ENCODE data around the gene MUS81.
"Not testable (repeated sequence)": the region's sequence is repeated elsewhere in the genome, so short reads cannot be mapped to it uniquely, and the experiment has no call there.

Gene MUS81

GRCh38 chr11:65860278-65861164 is at the start of gene MUS81:
MUS81 (plus strand) TSS chr11:65860433; CDS start chr11:65860754, 321 bp downstream.
- peak; percentile 97 to 98 for DNase-seq

- DNase-seq = no peak
Measured at GRCh38 chr11:65811764-65812475, 48.3 kb upstream of the MUS81 start.

- DNase-seq = no peak
Measured at GRCh38 chr11:65814131-65814985, 45.9 kb upstream of the MUS81 start.

- no peak for DNase-seq
Measured at GRCh38 chr11:65814986-65815565, 45.2 kb upstream of the MUS81 start.

- DNase-seq = no peak
Measured at GRCh38 chr11:65816696-65817095, 43.5 kb upstream of the MUS81 start.

- DNase-seq = no peak
Measured at GRCh38 chr11:65817312-65817834, 42.9 kb upstream of the MUS81 start.

- DNase-seq = peak; percentile 45 to 81
Measured at GRCh38 chr11:65817835-65818680, 42.2 kb upstream of the MUS81 start.

- DNase-seq = no peak
Measured at GRCh38 chr11:65821107-65821506, 39.1 kb upstream of the MUS81 start.

- DNase-seq = no peak
Measured at GRCh38 chr11:65822776-65823528, 37.3 kb upstream of the MUS81 start.

- no peak for DNase-seq
Measured at GRCh38 chr11:65826984-65827735, 33.1 kb upstream of the MUS81 start.

GRCh38 chr11:65829459-65829858 is 30.8 kb upstream of the MUS81 start:
- DNase-seq = no peak

GRCh38 chr11:65832231-65832630 is 28.0 kb upstream of the MUS81 start:
- not testable (repeated sequence) for DNase-seq

- no peak for DNase-seq
Measured at GRCh38 chr11:65833297-65834030, 26.8 kb upstream of the MUS81 start, which contains the start of gene SNX32. SNX32 (plus strand) TSS chr11:65833963; CDS start chr11:65834066, 103 bp downstream.

- no peak for DNase-seq
Measured at GRCh38 chr11:65834202-65834601, 26.0 kb upstream of the MUS81 start.

- no peak for DNase-seq
Measured at GRCh38 chr11:65842144-65842543, 18.1 kb upstream of the MUS81 start.

GRCh38 chr11:65843811-65844210 is 16.4 kb upstream of the MUS81 start:
- no peak for DNase-seq

GRCh38 chr11:65844231-65844872 is 15.9 kb upstream of the MUS81 start:
- DNase-seq = no peak

- DNase-seq = no peak
Measured at GRCh38 chr11:65847746-65848145, 12.5 kb upstream of the MUS81 start.
